GM21723 (cell line): Measurements from ENCODE around the gene PAK1.
"Not testable (repeated sequence)": the region's sequence is repeated elsewhere in the genome, so short reads cannot be mapped to it uniquely, and the experiment has no call there.

ENCODE experiments used
- ATAC-seq: cut with Tn5 transposase; IDR thresholded peaks from one replicate; pipeline ENCODE4 v1.9.1; 2021; ENCODE audit warnings: mild to moderate bottlenecking, moderate library complexity; ENCODE audit not compliant: unreplicated experiment

Gene PAK1

GRCh38 chr11:77473801-77474683 is at the start of gene PAK1:
Gene PAK1, minus strand, starts transcription at chr11:77474094. Its CDS starts 81,574 bp downstream, at chr11:77392520.
- ATAC-seq = peak; percentile 59

GRCh38 chr11:77522215-77522614 is 48.3 kb upstream of the PAK1 start:
- ATAC-seq = no peak

- ATAC-seq = no peak
Observed at GRCh38 chr11:77519847-77520246, 46.0 kb upstream of the PAK1 start.

- ATAC-seq = no peak
Observed at GRCh38 chr11:77518471-77518870, 44.6 kb upstream of the PAK1 start.

- ATAC-seq = no peak
Observed at GRCh38 chr11:77517753-77518152, 43.9 kb upstream of the PAK1 start.

GRCh38 chr11:77517226-77517625 is 43.3 kb upstream of the PAK1 start:
- ATAC-seq = no peak

GRCh38 chr11:77515483-77515882 is 41.6 kb upstream of the PAK1 start:
- ATAC-seq = no peak

GRCh38 chr11:77515063-77515462 is 41.2 kb upstream of the PAK1 start:
- no peak for ATAC-seq

- no peak for ATAC-seq
Observed at GRCh38 chr11:77512092-77512491, 38.2 kb upstream of the PAK1 start.

GRCh38 chr11:77510851-77511250 is 37.0 kb upstream of the PAK1 start:
- no peak for ATAC-seq

- ATAC-seq = no peak
Observed at GRCh38 chr11:77510095-77510494, 36.2 kb upstream of the PAK1 start.

GRCh38 chr11:77508019-77508418 is 34.1 kb upstream of the PAK1 start:
- ATAC-seq = no peak

- ATAC-seq = no peak
Observed at GRCh38 chr11:77506857-77507256, 33.0 kb upstream of the PAK1 start.

GRCh38 chr11:77505956-77506355 is 32.1 kb upstream of the PAK1 start:
- ATAC-seq = no peak

GRCh38 chr11:77503006-77503405 is 29.1 kb upstream of the PAK1 start:
- ATAC-seq = no peak

- no peak for ATAC-seq
Observed at GRCh38 chr11:77502346-77502905, 28.5 kb upstream of the PAK1 start.

- no peak for ATAC-seq
Observed at GRCh38 chr11:77501758-77502157, 27.9 kb upstream of the PAK1 start.

- no peak for ATAC-seq
Observed at GRCh38 chr11:77497368-77497767, 23.5 kb upstream of the PAK1 start.

GRCh38 chr11:77495526-77495925 is 21.6 kb upstream of the PAK1 start:
- no peak for ATAC-seq

- ATAC-seq = not testable (repeated sequence)
Observed at GRCh38 chr11:77490035-77490434, 16.1 kb upstream of the PAK1 start.

- no peak for ATAC-seq
Observed at GRCh38 chr11:77487790-77488189, 13.9 kb upstream of the PAK1 start.

- ATAC-seq = no peak
Observed at GRCh38 chr11:77479746-77480352, 6.0 kb upstream of the PAK1 start.
